ENCODE data around the gene GALNTL6. TPM values are rescaled to one million over a fixed set of nuclear protein-coding genes. Genes with fewer than 3 reads are reported as not detected.

GALNTL6 gene
- total RNA-seq, 1 experiment from 2014 or later = not detected

GRCh38 chr4:172042714-172043114 is 229.5 kb downstream of the GALNTL6 start (continued):
- TF ChIP-seq ZBTB33 (IDR thresholded peaks at IDR 0.05; ENCODE audit: extremely low read depth, insufficient replicate concordance, low read length) (no peak), RAD21 (IDR thresholded peaks at IDR 0.05; ENCODE audit: low read depth) (no peak), ZNF274 (IDR thresholded peaks at IDR 0.05; ENCODE audit: low read depth, low read length) (no peak), MAX (IDR thresholded peaks at IDR 0.05) (0 out of 2 replicates have a peak, but pooled peaks have one; percentile 19), JUND (IDR thresholded peaks at IDR 0.05) (peak; percentile 52), SP1 (IDR thresholded peaks at IDR 0.05; ENCODE audit: low read depth) (0 out of 2 replicates have a peak, but pooled peaks have one; percentile 5), POLR2AphosphoS5 (IDR thresholded peaks at IDR 0.05; ENCODE audit: low read depth, low read length) (0 out of 2 replicates have a peak, but pooled peaks have one; percentile 20), EGR1 (IDR thresholded peaks at IDR 0.05; ENCODE audit: low read depth) (no peak)

GRCh38 chr4:172045981-172046380 is 232.8 kb downstream of the GALNTL6 start:
- intact Hi-C loops (cut with micrococcal nuclease) = no loop called here
- H3K27me3 ChIP-seq (ENCODE audit: insufficient read depth, low read length) = no peaks in the 10 kb centered on the region
- RAD21 ChIA-PET (ENCODE audit: low non-redundant PET in 1 of 2, low total read pairs in 2 of 2, uncharacterized antibody in 2 of 2, unreplicated experiment in 2 of 2) = no interaction called here
- no peak for ATAC-seq
- no peak overlapping the region for H3K9ac ChIP-seq (ENCODE audit: low read length)
- H3K4me1 ChIP-seq (ENCODE audit: control insufficient read depth in 1 of 2, insufficient read depth in 2 of 2, low read length in 2 of 2) = peaks cover 3 to 8% of the 10 kb centered on the region in 2 experiments; a peak in 2 of 4 replicates
- no peak for DNase-seq (ENCODE audit: low read depth, low spot score)
- no peak for TF ChIP-seq REST (IDR thresholded peaks at IDR 0.05; ENCODE audit: low read depth)
- no peak for TF ChIP-seq SP1 (IDR thresholded peaks at IDR 0.05; ENCODE audit: low read depth)
- TF ChIP-seq POLR2A (IDR thresholded peaks at IDR 0.05; ENCODE audit: borderline replicate concordance, extremely low read depth, insufficient read depth, insufficient read length) = no peak
- H3K36me3 ChIP-seq (ENCODE audit: control insufficient read depth in 1 of 2, insufficient read depth in 2 of 2, low read length in 2 of 2) = no peaks in the 10 kb centered on the region
- no peak overlapping the region for H3K27ac ChIP-seq (ENCODE audit: low read depth, low read length)
- H4K20me1 ChIP-seq (ENCODE audit: insufficient read depth) = no peaks in the 10 kb centered on the region
- H3K79me2 ChIP-seq (ENCODE audit: insufficient read depth, low read length) = no peaks in the 10 kb centered on the region
- H2AFZ ChIP-seq (ENCODE audit: low read depth, low read length, poor library complexity, severe bottlenecking) = no peak overlapping the region
- BruUV-seq (replicated peaks) = no TSS peak
- CTCF ChIA-PET = interaction anchor here (4.0 kb wide), 1 partner anchor 12 kb away, joined by 25 read pairs; no protein-coding TSS in a partner anchor
- no peak overlapping the region for H3K4me3 ChIP-seq (replicated peaks in 1 of 2; ENCODE audit: low read depth in 1 of 2, low read length in 2 of 2)
- no peak overlapping the region for H3K4me2 ChIP-seq (ENCODE audit: low read length)
- no peaks in the 10 kb centered on the region for H3K9me3 ChIP-seq (ENCODE audit: control insufficient read depth in 1 of 2, insufficient read depth in 1 of 2, low read depth in 1 of 2, low read length in 2 of 2)
- POLR2A ChIA-PET = no interaction called here
- no peaks in the 10 kb centered on the region for H3K9me2 ChIP-seq (ENCODE audit: insufficient read depth)
